NCI-H526 (cell line): ENCODE data around the gene ARHGAP26.

Experiments used
- DNase-seq, 2 experiments: peaks; one replicate each; lab custom pipeline; 2025; lab: John Stamatoyannopoulos, UW

Gene ARHGAP26

DNA sequence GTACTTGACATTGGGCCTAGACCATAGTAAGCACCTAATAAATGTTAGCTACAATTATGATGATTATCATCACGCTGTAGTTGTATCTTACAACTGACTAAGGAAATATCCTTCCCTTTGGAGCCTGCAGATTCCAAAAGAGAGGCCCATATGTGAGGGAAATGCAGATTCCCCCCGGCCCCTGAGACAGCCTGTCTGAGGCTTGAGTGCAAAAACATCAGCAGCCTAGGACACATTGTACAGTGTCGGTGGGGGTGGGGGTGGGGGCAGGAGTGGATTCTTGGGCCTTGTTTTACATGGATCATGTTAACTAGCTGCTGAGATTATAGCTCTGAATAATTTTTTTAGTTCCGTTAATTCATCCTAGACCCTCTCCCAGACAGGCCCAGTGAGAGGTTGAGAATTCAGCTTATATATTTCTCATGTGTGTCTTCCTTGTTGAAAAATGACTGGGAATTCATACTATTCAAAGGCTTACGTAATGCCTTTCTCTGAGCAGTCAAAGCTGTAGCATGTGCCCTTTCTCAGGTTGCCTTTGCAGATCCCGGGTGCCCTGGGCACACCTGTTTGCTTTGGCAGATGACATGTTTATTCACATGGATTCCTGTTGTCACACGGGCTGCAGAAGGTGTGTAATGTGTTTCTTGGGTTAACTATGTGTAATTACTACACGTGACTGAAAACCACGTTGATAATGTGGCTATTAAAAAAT is 370.5 kb downstream of the ARHGAP26 start:
- DNase-seq = no peak

- DNase-seq = no peak
Observed at GRCh38 chr5:143141652-143142051, 371.5 kb downstream of the ARHGAP26 start.

DNA sequence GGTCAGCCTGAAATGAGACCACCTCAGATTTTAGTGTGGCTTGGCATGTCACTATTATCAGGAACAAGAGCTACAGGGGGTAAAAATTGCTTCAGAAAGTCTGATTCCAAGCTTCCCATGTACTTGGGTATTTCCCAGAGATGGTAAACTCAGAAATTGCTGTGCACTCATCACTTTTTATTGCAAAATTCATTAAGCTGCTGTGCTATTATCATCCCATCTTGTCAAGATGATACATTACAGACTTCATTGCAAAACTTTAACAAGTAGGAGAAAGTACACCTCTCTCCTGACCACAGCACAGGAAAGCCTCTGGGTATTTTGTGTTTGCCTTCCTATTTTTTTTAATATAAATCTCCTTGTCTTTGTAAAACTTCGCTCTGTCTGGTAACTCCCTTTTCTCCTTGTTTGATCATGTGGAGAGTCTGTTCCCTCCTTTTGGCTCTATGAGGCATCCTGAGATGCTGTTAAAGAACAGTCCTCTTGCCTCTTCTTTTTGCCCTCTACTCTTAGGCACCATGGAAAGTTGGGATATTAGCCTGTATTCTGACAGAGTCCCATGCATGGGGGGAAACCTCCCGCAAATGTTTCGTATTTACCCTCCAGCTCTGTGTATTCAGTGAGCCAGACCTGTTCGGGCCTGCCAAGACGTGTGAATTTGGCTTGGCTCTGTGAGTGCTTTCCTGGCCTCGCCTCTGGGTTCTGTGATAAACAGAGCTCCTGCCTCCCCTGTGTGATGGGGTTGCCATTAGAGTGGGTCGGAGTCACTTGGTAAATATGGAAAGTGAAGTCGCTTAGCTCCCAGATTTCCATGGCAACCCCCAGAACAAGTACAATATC is 372.6 kb downstream of the ARHGAP26 start:
- DNase-seq = no peak

DNA sequence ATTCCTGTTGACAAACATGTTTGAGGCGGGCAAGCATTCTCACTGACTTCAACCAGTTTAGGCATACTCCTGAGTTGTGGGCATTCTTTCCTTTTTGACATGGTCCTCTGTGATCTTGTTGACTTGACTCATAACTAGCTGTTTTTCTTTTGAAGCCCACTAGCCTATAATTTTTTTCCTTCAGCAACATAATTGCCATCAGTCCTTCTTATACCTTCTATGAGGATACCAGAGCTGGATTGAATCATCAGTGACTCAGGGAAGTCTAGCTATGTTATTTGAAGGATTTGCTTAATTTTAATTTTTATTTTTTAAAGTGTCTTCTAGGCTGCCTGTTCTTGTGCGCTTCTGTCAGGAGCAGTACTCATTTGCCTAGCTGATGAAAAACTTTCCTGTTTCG is 373.8 kb downstream of the ARHGAP26 start:
- DNase-seq = no peak

GRCh38 chr5:143145243-143146160 is 375.3 kb downstream of the ARHGAP26 start:
- DNase-seq = no peak

DNA sequence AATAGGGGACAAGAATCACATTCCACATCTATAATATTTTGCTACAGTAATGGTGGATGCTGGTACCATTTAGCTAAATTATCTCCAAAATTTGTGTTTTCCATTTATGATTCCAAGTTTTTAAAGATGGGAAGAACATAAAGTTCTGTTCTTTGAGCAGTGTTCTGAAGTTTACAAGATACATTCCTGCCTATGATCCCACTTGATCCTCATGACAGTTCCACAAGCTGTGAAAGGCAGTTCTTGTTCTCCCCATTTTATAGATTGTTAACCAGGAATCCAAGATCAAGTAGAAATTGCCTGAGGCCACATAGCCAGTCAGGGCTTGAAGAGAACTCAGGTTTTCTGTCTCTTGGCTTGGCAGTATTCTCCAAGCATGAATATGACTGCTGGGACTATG is 376.0 kb downstream of the ARHGAP26 start:
- no peak for DNase-seq

DNA sequence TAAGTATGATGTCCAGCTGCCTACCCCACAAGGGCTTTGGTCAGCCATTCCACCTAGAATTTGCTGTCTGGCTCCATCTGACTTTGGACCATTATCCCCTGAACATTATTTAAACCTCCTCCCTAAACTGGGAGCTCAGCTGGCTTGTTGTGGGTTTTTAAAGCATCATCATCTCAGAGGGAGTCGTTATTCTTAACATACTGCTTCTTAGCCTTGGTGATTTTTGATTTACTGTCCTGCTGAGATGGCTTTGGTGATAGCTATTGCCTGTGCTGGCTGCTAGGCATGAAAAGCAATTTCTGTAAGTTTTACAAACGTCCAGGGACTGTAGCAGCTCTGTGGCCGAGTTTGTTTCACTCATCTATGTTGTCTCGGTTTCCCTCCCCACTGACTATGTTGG is 377.2 kb downstream of the ARHGAP26 start:
- DNase-seq = no peak

DNA sequence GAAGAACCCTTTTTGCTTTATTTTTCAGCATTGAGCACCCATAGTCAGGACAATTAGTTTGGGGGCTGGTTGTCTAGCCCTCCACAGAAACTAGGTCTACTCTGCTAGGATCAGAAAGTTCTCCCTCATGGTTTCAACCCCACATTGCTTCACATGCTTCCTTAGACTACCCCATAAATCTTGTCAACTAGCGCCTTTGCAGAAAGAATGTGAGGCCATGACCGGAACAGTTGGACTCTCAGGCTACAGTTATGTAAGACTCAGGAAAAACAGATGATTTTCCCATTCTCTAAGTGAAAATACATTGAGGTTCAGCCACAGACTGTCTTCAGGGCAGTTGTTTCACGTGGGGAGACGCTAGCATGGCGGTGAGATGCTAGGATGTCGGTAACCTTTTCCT is 377.7 kb downstream of the ARHGAP26 start:
- no peak for DNase-seq

GRCh38 chr5:143148771-143149170 is 378.6 kb downstream of the ARHGAP26 start:
- no peak for DNase-seq

DNA sequence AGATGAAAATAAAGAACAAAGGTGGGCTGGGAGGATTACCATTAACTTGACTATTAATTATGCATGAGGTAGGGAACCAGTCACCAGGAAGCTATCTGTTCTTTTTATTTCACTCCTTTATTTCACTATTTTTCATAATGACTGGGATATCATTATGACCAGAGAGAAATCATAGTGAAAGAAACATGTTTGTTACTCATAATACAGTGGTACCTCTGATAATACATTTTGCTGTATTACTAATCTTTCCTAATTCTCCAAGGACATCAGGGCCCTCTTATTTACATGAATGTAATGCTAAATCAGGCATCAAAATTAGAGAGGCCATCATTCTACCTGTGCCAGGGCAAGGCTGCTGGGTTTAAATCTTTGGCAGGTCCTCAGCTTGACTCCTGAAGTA is 379.6 kb downstream of the ARHGAP26 start:
- no peak for DNase-seq

GRCh38 chr5:143151056-143151700 is 381.0 kb downstream of the ARHGAP26 start:
- DNase-seq = no peak

- no peak for DNase-seq
Observed at GRCh38 chr5:143152445-143152844, 382.3 kb downstream of the ARHGAP26 start.

GRCh38 chr5:143153332-143154119 is 383.3 kb downstream of the ARHGAP26 start:
- DNase-seq = no peak

DNA sequence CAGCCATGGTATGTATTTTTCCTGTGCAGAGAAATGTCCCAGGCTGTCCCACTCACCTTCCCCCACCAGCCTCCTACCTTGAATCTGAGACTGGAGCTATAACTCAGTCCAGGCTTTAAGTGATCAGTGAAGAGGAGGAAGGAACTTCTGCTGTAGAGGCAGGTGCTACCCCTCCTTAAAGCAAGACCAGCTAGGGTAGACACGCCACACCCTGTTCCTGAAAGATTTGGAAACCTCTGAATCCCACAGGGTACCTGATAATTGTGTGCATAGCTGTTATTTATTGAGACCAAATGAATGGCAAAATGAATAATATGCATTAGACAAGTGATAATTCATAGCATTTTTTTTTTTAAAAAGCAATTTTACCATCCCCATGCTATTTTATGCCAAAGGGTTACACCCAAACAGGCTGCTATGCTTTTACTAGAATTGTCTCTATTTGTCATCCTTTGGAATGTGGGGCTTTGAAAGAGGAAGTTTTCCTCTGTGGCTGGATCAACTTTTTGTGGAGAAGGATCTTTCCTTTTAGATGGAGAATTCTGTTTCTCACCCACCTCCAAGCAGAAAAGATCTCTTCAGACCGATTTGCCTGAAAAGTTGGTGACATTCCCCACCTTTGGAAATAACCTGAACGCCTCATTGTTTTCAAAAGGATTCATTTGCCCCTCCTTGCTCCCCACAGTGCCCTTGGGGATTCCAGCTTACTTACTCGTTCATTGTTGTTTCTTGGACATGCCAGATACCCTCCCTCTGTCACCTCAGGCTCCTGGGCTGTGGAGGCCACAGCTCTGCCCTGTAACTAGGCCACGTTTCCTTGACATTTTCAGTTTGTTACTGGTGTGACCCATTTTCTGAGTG is 384.6 kb downstream of the ARHGAP26 start:
- no peak for DNase-seq

- no peak for DNase-seq
Observed at GRCh38 chr5:143155455-143155854, 385.3 kb downstream of the ARHGAP26 start.

DNA sequence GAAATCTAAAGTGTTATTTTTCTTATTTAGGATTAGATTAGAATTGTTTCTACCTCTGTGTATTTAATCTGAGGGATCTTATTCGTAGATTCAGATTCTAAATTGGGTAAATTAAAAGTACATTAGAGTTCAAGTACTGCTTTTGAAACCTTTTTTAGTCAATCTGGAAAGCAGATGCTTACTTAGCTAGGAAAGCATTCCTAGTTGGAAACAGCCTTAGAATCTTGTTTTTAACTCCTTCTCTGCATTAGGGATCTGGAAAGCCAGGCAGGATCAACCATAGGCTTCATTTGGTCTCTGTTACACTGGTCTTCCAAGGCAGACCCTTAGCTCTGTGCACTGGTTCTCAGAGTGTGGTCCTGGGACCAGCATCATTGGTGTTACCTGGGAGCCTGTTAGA is 385.9 kb downstream of the ARHGAP26 start:
- DNase-seq = no peak

DNA sequence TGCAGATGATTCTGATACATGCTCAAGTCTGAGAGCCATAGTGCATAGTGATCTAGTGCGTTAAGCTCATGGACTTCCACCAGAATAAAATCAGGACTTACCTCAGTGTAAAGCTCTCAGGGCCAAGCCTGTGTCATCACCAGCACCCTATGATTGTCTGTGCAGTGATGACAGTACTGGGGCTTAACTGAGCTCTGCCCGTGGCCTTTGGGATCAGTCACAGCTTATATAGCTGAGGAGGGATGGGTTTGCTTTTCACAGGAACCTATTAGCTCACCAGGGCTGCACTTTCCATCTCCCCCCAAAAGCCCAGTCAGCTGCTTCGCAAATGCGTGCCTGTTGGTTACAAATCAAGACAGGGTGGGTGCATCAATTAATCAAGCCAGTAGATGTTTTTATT is 386.4 kb downstream of the ARHGAP26 start:
- DNase-seq = no peak

DNA sequence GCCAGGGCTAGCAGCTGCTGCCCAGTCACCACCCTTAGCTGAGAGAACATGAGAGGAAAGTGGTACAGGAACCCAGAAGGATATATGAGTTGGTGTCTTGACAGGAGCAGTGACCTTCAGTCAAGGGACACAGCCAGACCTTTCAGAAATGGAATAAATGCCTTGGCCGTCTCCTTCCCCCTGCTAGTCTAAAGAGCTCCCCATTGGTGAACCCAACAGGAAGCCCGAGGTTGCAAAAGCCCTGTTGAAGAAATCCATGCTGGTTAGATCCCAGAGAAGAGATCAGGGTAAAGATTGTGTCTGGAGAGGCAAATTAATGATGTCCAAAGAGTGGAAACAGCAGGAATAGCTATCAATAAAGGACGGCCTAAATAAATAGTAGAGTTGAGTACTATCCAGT is 388.9 kb downstream of the ARHGAP26 start:
- DNase-seq = no peak

DNA sequence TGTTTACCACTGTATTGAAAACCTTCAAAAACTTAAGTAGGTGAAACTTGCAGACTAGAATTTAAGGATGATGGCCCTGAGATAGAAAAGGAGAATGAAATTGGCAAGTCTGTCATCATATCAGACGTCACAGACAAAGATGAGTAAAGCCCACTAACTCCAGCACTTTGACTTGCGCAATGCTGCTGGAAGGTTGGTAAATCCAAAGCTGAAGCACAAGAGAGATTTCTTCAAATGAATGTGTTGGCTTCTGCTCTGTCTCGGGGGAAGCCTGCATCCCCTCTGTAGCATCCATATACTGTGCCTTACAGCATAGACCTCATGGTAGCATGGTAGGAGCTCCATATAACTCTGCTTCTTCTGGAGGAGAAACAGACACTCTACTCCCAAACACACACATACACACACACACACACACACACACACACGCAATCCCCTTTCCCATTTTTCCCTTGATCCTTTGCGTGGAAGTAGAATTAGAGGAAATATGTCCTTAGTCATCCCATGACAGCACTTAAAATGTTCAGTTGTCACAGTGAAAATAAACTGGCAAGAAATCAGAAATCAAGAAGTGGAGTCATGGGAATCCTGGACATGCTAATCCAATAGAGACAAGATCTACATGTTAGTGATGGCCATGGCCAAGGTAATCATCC is 391.8 kb downstream of the ARHGAP26 start:
- DNase-seq = no peak

DNA sequence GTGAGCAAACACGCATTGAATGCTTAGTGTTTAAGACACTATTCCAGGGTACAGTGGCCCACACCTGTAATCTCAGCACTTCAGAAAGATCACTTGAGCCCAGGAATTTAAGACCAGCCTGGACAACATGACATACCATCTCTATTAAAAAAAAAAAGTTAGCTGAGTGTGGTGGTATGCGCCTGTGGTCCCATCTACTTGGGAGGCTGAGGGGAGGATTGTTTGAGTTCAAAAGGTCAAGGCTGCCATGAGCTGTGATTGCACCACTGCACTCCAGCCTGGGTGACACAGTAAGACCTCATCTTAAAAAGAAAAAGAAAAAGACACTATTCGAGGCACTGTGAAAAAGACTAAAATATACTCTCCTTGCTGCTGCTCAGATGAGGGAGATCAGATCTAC is 392.6 kb downstream of the ARHGAP26 start:
- DNase-seq = no peak
